ENCODE measurements around the gene DEPP1. TPM values are rescaled to one million over a fixed set of nuclear protein-coding genes. Genes with fewer than 3 reads are reported as not detected.

DEPP1 gene
- total and polyA plus RNA-seq, 2 donors (not counting 3 experiments of a cell fraction or from before 2014, with no cell fraction given) = 364 to 951 TPM

DNA sequence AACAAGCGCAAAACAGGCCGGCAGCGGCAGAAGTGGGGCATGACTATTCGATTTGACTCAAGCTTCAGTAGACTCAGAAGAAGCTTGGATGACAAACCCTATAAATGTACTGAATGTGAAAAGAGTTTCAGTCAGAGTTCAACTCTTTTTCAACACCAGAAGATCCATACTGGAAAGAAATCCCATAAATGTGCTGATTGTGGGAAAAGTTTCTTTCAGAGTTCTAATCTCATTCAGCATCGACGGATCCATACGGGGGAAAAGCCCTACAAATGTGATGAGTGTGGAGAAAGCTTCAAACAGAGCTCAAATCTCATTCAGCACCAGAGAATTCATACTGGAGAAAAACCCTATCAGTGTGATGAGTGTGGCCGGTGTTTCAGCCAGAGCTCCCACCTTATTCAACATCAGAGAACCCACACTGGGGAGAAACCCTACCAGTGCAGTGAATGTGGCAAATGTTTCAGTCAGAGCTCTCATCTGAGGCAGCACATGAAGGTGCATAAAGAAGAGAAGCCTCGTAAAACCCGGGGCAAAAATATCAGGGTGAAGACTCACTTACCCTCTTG lies 24.9 kb upstream of the DEPP1 start:
- Histone ChIP-seq H4K20me1 (replicated peaks; ENCODE audit: control insufficient read depth, extremely low read depth, insufficient read depth, low read length) (no peaks in the 10 kb centered on the region), H3K9me3 (replicated peaks; ENCODE audit: control insufficient read depth, insufficient read depth, low read length) (no peaks in the 10 kb centered on the region), H2AFZ (ENCODE audit: low read depth, low read length) (no peak overlapping the region), H3K79me2 (ENCODE audit: control insufficient read depth, insufficient read depth, low read length) (peaks cover 34% of the 10 kb centered on the region), H3K36me3 (ENCODE audit: control insufficient read depth in 2 of 2, extremely low read depth in 1 of 2, insufficient read depth in 2 of 2, low read length in 2 of 2) (peaks cover 5 to 9% of the 10 kb centered on the region in 2 experiments), H3K4me2 (ENCODE audit: insufficient read depth, low read length) (no peak overlapping the region), H3K9ac (replicated peaks; ENCODE audit: extremely low read depth, insufficient read depth, low read length) (no peak overlapping the region), H3K4me1 (ENCODE audit: control insufficient read depth, extremely low read depth, insufficient read depth, low read length) (peaks cover 24% of the 10 kb centered on the region), H3K4me3 (replicated peaks in 1 of 3; ENCODE audit: insufficient read depth in 1 of 3, low read depth in 1 of 3, low read length in 3 of 3) (no peak overlapping the region), H3K27me3 (ENCODE audit: control insufficient read depth in 2 of 2, insufficient read depth in 2 of 2, low read length in 2 of 2) (no peaks in the 10 kb centered on the region), H3K9me1 (replicated peaks; ENCODE audit: control insufficient read depth, extremely low read depth, insufficient read depth, low read length) (no peaks in the 10 kb centered on the region), H3K27ac (ENCODE audit: insufficient read depth, low read depth, low read length) (no peak overlapping the region)
- FAIRE-seq (no peak), DNase-seq (ENCODE audit: low read depth, low spot score) (no peak)
- CTCF ChIA-PET = interaction anchor here (1.0 to 9.0 kb wide), 4 partner anchors 25 to 232 kb away, joined by 3 to 62 read pairs (median 7); partner anchors contain the start of gene DEPP1
- POLR2A ChIA-PET = interaction anchor here (1.3 to 1.9 kb wide), 2 partner anchors 25 to 28 kb away, joined by 4 to 9 read pairs; partner anchors contain the start of gene DEPP1
- intact Hi-C loops (cut with micrococcal nuclease) = loop anchor here (1.0 to 10.0 kb wide), 3 partner anchors 591 to 1021 kb away; partner anchors contain the start of gene ZFAND4
- dilution Hi-C loops (cut with MboI; ENCODE audit: extremely low pct_ligation_motif_present, low sequenced_read_pairs) = no loop called here
- no TSS peak for BruUV-seq (replicated peaks)
- TF ChIP-seq, protein P1, sequence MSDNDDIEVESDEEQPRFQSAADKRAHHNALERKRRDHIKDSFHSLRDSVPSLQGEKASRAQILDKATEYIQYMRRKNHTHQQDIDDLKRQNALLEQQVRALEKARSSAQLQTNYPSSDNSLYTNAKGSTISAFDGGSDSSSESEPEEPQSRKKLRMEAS (IDR thresholded peaks at IDR 0.05; ENCODE audit: insufficient read depth, insufficient read length) = no peak
- TF ChIP-seq EZH2 (IDR thresholded peaks at IDR 0.05; ENCODE audit: borderline replicate concordance, low read depth, low read length, severe bottlenecking) = no peak
- TF ChIP-seq MYC (IDR thresholded peaks at IDR 0.05; ENCODE audit: low read depth, low read length) = no peak
- TF ChIP-seq JUN (IDR thresholded peaks at IDR 0.05; ENCODE audit: borderline replicate concordance, insufficient read depth, insufficient read length, low read depth) = no peak
- no peak for TF ChIP-seq POLR2AphosphoS5 (IDR thresholded peaks at IDR 0.05; ENCODE audit: insufficient read depth, low read depth, low read length)
- TF ChIP-seq GATA2 (IDR thresholded peaks at IDR 0.05; ENCODE audit: insufficient read depth, insufficient read length, low read depth, low read length) = no peak
- TF ChIP-seq POLR2A (IDR thresholded peaks at IDR 0.05; ENCODE audit: low read depth, low read length) = no peak
- TF ChIP-seq, protein P2, sequence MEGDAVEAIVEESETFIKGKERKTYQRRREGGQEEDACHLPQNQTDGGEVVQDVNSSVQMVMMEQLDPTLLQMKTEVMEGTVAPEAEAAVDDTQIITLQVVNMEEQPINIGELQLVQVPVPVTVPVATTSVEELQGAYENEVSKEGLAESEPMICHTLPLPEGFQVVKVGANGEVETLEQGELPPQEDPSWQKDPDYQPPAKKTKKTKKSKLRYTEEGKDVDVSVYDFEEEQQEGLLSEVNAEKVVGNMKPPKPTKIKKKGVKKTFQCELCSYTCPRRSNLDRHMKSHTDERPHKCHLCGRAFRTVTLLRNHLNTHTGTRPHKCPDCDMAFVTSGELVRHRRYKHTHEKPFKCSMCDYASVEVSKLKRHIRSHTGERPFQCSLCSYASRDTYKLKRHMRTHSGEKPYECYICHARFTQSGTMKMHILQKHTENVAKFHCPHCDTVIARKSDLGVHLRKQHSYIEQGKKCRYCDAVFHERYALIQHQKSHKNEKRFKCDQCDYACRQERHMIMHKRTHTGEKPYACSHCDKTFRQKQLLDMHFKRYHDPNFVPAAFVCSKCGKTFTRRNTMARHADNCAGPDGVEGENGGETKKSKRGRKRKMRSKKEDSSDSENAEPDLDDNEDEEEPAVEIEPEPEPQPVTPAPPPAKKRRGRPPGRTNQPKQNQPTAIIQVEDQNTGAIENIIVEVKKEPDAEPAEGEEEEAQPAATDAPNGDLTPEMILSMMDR (IDR thresholded peaks at IDR 0.05; ENCODE audit: extremely low read depth in 1 of 2, insufficient read depth in 1 of 2, low read depth in 1 of 2, low read length in 2 of 2) = no peak
- TF ChIP-seq FOS (IDR thresholded peaks at IDR 0.05; ENCODE audit: borderline replicate concordance, insufficient read depth, low read length) = no peak
